SK-N-SH treated with all-trans-retinoic acid at 6 μM for 48 hours (cell line): Measurements from ENCODE around the gene CWH43.
A peak's percentile ranks its signal among the peaks of the same experiment; 100 is the strongest.
"Not testable (repeated sequence)": the region's sequence is repeated elsewhere in the genome, so short reads cannot be mapped to it uniquely, and the experiment has no call there.

Experiments
- ATAC-seq: fragments of 200-7000 bp; cut with Tn5 transposase; 3 replicates; pipeline ENCODE4 v1.9.1; 2020; ENCODE audit warnings: mild to moderate bottlenecking, moderate library complexity
- ARNTL ChIP-seq: fragments of 450-650 bp; formaldehyde crosslinking; IDR thresholded peaks from 2 replicates; pipeline ENCODE4 v1.5.0; 2020; ENCODE audit warnings: low read depth, mild to moderate bottlenecking, moderate library complexity, borderline replicate concordance
- BACH2 ChIP-seq: fragments of 250-450 bp; sonication (Bioruptor Pico); IDR thresholded peaks from 2 replicates; pipeline ENCODE4 v1.9.0; 2021; ENCODE audit warnings: mild to moderate bottlenecking, borderline replicate concordance
- CSDC2 ChIP-seq: fragments of 250-450 bp; sonication (Bioruptor Pico); IDR thresholded peaks from 2 replicates; pipeline ENCODE4 v1.5.0; 2020; ENCODE audit warnings: mild to moderate bottlenecking, moderate library complexity
- CSRNP3 ChIP-seq: fragments of 250-450 bp; sonication (Bioruptor Pico); IDR thresholded peaks from 2 replicates; pipeline ENCODE4 v1.5.1; 2021; ENCODE audit warnings: mild to moderate bottlenecking, moderate library complexity
- ESRRG ChIP-seq: fragments of 250-450 bp; sonication (Bioruptor Pico); IDR thresholded peaks from 2 replicates; pipeline ENCODE4 v1.6.1; 2021; ENCODE audit warnings: mild to moderate bottlenecking
- GLIS3 ChIP-seq: fragments of 250-450 bp; sonication (Bioruptor Pico); IDR thresholded peaks from 2 replicates; pipeline ENCODE4 v1.5.0; 2020; ENCODE audit warnings: mild to moderate bottlenecking, moderate library complexity
- ISL1 ChIP-seq: fragments of 250-450 bp; sonication (Bioruptor Pico); IDR thresholded peaks from 2 replicates; pipeline ENCODE4 v2.1.2; 2022; ENCODE audit warnings: mild to moderate bottlenecking, moderate library complexity
- OSR1 ChIP-seq: fragments of 250-450 bp; sonication (Bioruptor Pico); IDR thresholded peaks from 2 replicates; pipeline ENCODE4 v1.8.0; 2022; ENCODE audit warnings: moderate library complexity, mild to moderate bottlenecking, inconsistent platforms
- POU6F1 ChIP-seq: fragments of 250-450 bp; sonication (Bioruptor Pico); IDR thresholded peaks from 2 replicates; pipeline ENCODE4 v1.8.0; 2021; ENCODE audit warnings: low read depth, mild to moderate bottlenecking, moderate library complexity, borderline replicate concordance
- PPARA ChIP-seq: fragments of 250-450 bp; sonication (Bioruptor Pico); IDR thresholded peaks from 2 replicates; pipeline ENCODE4 v1.5.0; 2020; ENCODE audit warnings: mild to moderate bottlenecking, borderline replicate concordance
- SNAI2 ChIP-seq: fragments of 250-450 bp; sonication (Bioruptor Pico); IDR thresholded peaks from 2 replicates; pipeline ENCODE4 v1.5.0; 2020; ENCODE audit warnings: mild to moderate bottlenecking, moderate library complexity
- TCF4 ChIP-seq: fragments of 250-450 bp; sonication (Bioruptor Pico); IDR thresholded peaks from 2 replicates; pipeline ENCODE4 v1.8.0; 2021; ENCODE audit warnings: mild to moderate bottlenecking, moderate library complexity, borderline replicate concordance
- TOX ChIP-seq: fragments of 250-450 bp; sonication (Bioruptor Pico); IDR thresholded peaks from 2 replicates; pipeline ENCODE4 v1.8.0; 2021; ENCODE audit warnings: mild to moderate bottlenecking, moderate library complexity, borderline replicate concordance
- TSHZ2 ChIP-seq: fragments of 250-450 bp; sonication (Bioruptor Pico); IDR thresholded peaks from 2 replicates; pipeline ENCODE4 v1.5.0; 2020; ENCODE audit warnings: mild to moderate bottlenecking, moderate library complexity
- ZC3H10 ChIP-seq: fragments of 250-450 bp; sonication (Bioruptor Pico); IDR thresholded peaks from 2 replicates; pipeline ENCODE4 v1.5.1; 2021; ENCODE audit warnings: mild to moderate bottlenecking, moderate library complexity
- ZFP3 ChIP-seq: fragments of 250-450 bp; sonication (Bioruptor Pico); IDR thresholded peaks from 2 replicates; pipeline ENCODE4 v1.5.0; 2020; ENCODE audit warnings: mild to moderate bottlenecking, moderate library complexity
- ZFP30 ChIP-seq: fragments of 450-650 bp; formaldehyde crosslinking; IDR thresholded peaks from 2 replicates; pipeline ENCODE4 v1.5.0; 2022; ENCODE audit warnings: mild to moderate bottlenecking, moderate library complexity
- ZNF565 ChIP-seq: fragments of 450-650 bp; formaldehyde crosslinking; conservative IDR thresholded peaks from 2 replicates; pipeline ENCODE4 v1.5.0; 2020; ENCODE audit warnings: low read depth, mild to moderate bottlenecking, moderate library complexity
- ZNF70 ChIP-seq: fragments of 450-650 bp; formaldehyde crosslinking; IDR thresholded peaks from 2 replicates; pipeline ENCODE4 v1.5.0; 2020; ENCODE audit warnings: mild to moderate bottlenecking, moderate library complexity
- ZNF8 ChIP-seq: fragments of 450-650 bp; formaldehyde crosslinking; IDR thresholded peaks from 2 replicates; pipeline ENCODE4 v1.5.0; 2020; ENCODE audit warnings: mild to moderate bottlenecking, moderate library complexity
- TF ChIP-seq, protein P1 (sequence below): fragments of 250-450 bp; sonication (Bioruptor Pico); IDR thresholded peaks from 2 replicates; pipeline ENCODE4 v1.5.1; 2020; ENCODE audit warnings: low read depth, mild to moderate bottlenecking, moderate library complexity
- TF ChIP-seq, protein P2 (sequence below): fragments of 250-450 bp; sonication (Bioruptor Pico); IDR thresholded peaks from 2 replicates; pipeline ENCODE4 v1.8.0; 2020; ENCODE audit warnings: mild to moderate bottlenecking, moderate library complexity, borderline replicate concordance

Gene CWH43

DNA sequence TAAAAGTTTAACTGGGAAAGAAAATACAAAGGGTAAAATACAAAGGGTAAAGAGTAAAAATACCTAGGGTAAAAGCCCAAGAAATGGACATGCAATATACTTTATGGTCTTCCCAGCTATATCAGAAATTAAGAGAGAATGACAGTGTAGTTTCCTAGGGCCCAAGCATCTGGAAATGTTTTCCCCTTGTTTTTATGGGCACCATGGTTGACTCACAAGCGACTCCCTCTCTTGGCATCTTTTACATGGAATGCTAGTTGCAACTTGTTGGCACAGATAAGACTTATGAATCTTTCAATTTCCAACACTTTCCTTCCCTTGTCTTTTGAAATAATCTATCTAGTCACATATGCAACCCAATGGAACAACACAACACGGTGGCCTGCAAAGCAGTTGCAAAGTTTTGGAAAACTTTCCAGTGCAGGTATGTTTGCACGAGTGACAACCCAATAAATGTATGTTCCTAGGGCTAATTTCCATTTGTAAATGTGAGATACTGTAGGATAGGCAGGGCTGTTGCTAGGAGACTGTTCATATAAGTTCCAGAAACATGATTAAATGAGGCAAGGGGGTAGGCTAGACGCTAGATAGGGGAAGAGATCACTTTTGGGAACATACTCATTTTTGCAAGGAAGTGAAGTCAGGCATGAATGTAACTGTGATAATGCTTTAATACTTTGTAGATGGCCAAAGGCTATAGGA lies 36.4 kb upstream of the CWH43 start (continued):
- TF ChIP-seq, protein P1, sequence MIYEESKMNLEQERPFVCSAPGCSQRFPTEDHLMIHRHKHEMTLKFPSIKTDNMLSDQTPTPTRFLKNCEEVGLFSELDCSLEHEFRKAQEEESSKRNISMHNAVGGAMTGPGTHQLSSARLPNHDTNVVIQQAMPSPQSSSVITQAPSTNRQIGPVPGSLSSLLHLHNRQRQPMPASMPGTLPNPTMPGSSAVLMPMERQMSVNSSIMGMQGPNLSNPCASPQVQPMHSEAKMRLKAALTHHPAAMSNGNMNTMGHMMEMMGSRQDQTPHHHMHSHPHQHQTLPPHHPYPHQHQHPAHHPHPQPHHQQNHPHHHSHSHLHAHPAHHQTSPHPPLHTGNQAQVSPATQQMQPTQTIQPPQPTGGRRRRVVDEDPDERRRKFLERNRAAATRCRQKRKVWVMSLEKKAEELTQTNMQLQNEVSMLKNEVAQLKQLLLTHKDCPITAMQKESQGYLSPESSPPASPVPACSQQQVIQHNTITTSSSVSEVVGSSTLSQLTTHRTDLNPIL (CRISPR knock-in tag): no peak
- TF ChIP-seq ZFP3 (CRISPR knock-in tag): no peak
- no peak for TF ChIP-seq POU6F1 (CRISPR knock-in tag)
- TF ChIP-seq OSR1 (CRISPR knock-in tag): no peak
- TF ChIP-seq, all 23 proteins: peak for 0

DNA sequence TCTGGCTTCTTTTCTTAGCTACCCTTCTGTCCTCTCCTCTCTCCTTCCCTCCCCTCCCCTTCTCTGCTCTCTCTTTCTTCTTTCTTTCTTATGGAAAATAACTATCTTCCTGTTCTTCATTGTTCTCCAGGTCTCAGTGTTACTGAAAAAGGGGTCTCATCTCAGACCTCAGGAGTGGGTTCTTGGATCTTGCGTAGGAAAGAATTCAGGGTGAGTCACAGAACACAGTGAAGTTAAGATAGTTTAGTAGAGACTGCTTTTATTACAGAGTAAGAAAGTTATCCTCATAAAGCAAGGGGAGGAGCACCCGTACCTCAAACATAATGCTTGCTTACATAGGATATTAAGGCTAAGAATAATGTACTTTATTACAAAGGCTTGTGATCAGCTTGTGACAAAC lies 31.8 kb upstream of the CWH43 start:
- no peak for TF ChIP-seq PPARA (CRISPR knock-in tag)
- no peak for TF ChIP-seq BACH2
- no peak for TF ChIP-seq POU6F1 (CRISPR knock-in tag)
- no peak for TF ChIP-seq ZNF70 (CRISPR knock-in tag)
- TF ChIP-seq TOX (CRISPR knock-in tag): no peak
- TF ChIP-seq ZFP30 (CRISPR knock-in tag): no peak
- no peak for TF ChIP-seq CSRNP3
- TF ChIP-seq, protein P2, sequence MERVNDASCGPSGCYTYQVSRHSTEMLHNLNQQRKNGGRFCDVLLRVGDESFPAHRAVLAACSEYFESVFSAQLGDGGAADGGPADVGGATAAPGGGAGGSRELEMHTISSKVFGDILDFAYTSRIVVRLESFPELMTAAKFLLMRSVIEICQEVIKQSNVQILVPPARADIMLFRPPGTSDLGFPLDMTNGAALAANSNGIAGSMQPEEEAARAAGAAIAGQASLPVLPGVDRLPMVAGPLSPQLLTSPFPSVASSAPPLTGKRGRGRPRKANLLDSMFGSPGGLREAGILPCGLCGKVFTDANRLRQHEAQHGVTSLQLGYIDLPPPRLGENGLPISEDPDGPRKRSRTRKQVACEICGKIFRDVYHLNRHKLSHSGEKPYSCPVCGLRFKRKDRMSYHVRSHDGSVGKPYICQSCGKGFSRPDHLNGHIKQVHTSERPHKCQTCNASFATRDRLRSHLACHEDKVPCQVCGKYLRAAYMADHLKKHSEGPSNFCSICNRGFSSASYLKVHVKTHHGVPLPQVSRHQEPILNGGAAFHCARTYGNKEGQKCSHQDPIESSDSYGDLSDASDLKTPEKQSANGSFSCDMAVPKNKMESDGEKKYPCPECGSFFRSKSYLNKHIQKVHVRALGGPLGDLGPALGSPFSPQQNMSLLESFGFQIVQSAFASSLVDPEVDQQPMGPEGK (CRISPR knock-in tag): no peak
- TF ChIP-seq TCF4: no peak
- TF ChIP-seq ZNF8 (CRISPR knock-in tag): no peak
- no peak for TF ChIP-seq ARNTL (CRISPR knock-in tag)
- no peak for TF ChIP-seq ZNF565 (CRISPR knock-in tag)
- TF ChIP-seq OSR1 (CRISPR knock-in tag): no peak
- TF ChIP-seq SNAI2 (CRISPR knock-in tag): no peak
- no peak for TF ChIP-seq ESRRG (CRISPR knock-in tag)
- TF ChIP-seq GLIS3 (CRISPR knock-in tag): no peak
- TF ChIP-seq ISL1: no peak
- no peak for TF ChIP-seq ZC3H10
- TF ChIP-seq CSDC2: no peak
- TF ChIP-seq TSHZ2 (CRISPR knock-in tag): no peak
- peak; percentile 77 for ATAC-seq

DNA sequence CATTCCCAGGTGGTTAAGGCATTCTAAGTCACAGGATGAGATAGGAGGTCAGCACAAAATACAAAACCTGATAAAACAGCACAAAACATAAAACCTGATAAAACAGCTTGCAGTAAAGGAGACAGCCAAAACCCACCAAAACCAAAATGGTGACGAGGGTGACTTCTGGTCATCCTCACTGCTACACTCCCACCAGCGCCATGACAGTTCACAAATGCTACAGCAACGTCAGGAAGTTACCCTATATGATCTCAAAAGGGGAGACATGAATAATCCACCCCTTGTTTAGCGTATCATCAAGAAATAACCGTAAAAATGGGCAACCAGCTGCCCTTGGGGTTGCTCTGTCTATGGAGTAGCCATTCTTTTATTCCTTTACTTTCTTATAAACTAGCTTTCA lies 28.7 kb upstream of the CWH43 start:
- not testable (repeated sequence) for ATAC-seq
